Lung (tissue), 12 donors: Measurements from ENCODE around the gene FAM168A. TPM values are rescaled to one million over a fixed set of nuclear protein-coding genes. Genes with fewer than 3 reads are reported as not detected.

ENCODE experiments used
- ATAC-seq: fragments of 200-7000 bp; cut with Tn5 transposase; one replicate; pipeline ENCODE4 v1.9.1; 2020; ENCODE audit warnings: moderate number of reproducible peaks; ENCODE audit not compliant: insufficient read depth, low FRiP score
- DNase-seq, 3 donors: peaks; one replicate each; pipeline ENCODE4 v3.0.0-alpha.2; 2013 to 2017
- H3K27ac ChIP-seq, 2 donors: one replicate each; pipeline ENCODE4 v1.5.1; 2013; ENCODE audit warnings: mild to moderate bottlenecking in 2 of 2, moderate library complexity in 2 of 2, control low read depth in 1 of 2, inconsistent platforms in 1 of 2, low read depth in 1 of 2, low read length in 1 of 2
- H3K27me3 ChIP-seq, 3 donors: one replicate each; pipeline ENCODE4 v1.5.1; 2013; ENCODE audit warnings: low read length in 2 of 3; ENCODE audit not compliant: control insufficient read depth in 3 of 3, insufficient read depth in 3 of 3
- H3K36me3 ChIP-seq, 4 donors: one replicate each; pipeline ENCODE4 v1.5.1; 2013; ENCODE audit warnings: low read length in 4 of 4, mild to moderate bottlenecking in 1 of 4, moderate library complexity in 1 of 4; ENCODE audit not compliant: control insufficient read depth in 4 of 4, insufficient read depth in 4 of 4
- H3K4me1 ChIP-seq, 5 donors: one replicate each; pipeline ENCODE4 v1.5.1; 2013; ENCODE audit warnings: low read length in 5 of 5, mild to moderate bottlenecking in 2 of 5, moderate library complexity in 1 of 5; ENCODE audit not compliant: control insufficient read depth in 5 of 5, insufficient read depth in 5 of 5
- H3K4me3 ChIP-seq: one replicate; pipeline ENCODE4 v1.5.1; 2013; ENCODE audit warnings: mild to moderate bottlenecking, control low read depth, moderate library complexity
- H3K9ac ChIP-seq, 2 donors: one replicate each; pipeline ENCODE4 v1.5.1; 2013; ENCODE audit warnings: low read length in 2 of 2, control low read depth in 1 of 2; ENCODE audit not compliant: insufficient read depth in 1 of 2
- H3K9me3 ChIP-seq, 4 donors: one replicate each; pipeline ENCODE4 v1.5.1; 2013; ENCODE audit warnings: low read length in 3 of 4, mild to moderate bottlenecking in 1 of 4, moderate library complexity in 1 of 4; ENCODE audit not compliant: control insufficient read depth in 4 of 4, insufficient read depth in 3 of 4
- WGBS, 2 donors: extraction: QIAGEN DNeasy Blood & Tissue Kit; methylation state at CpG; one replicate each; pipeline ENCODE4 v1.1.7; 2013; 5-methylcytosine and 5-hydroxymethylcytosine counted together
- polyA plus RNA-seq, 2 donors: library from polyadenylated mRNA; stranded (reverse); fragments of 200-250 nt; gene quantifications; one replicate each; pipeline ENCODE4 v1.2.1, GENCODE V29; 2013
- total RNA-seq, 2 donors: library from RNA; depleted of rRNA in 1 of 2; stranded (reverse); fragments of >200 nt in 1 of 2; gene quantifications; one replicate each; pipeline ENCODE4 v1.2.1, GENCODE V29; 2014 to 2021
- TF ChIP-seq, protein P1 (sequence below): IDR thresholded peaks from 2 replicates; pipeline ENCODE4 v1.5.1; 2012; ENCODE audit warnings: mild to moderate bottlenecking; ENCODE audit errors: control extremely low read depth, extremely low read depth
- donor health status: control.
- donor health status: control.
- donor health status: Bipolar disorder and iron deficiency.
- donor health status: healthy.
- donor health status: DM: yes; HTN: yes; CAD: no.

FAM168A gene
- total and polyA plus RNA-seq, 4 donors, result 6.7 to 25.5 (median 17.1) TPM

GRCh38 chr11:73411031-73411430 lies 186.9 kb downstream of the FAM168A start:
- TF ChIP-seq, protein P1, sequence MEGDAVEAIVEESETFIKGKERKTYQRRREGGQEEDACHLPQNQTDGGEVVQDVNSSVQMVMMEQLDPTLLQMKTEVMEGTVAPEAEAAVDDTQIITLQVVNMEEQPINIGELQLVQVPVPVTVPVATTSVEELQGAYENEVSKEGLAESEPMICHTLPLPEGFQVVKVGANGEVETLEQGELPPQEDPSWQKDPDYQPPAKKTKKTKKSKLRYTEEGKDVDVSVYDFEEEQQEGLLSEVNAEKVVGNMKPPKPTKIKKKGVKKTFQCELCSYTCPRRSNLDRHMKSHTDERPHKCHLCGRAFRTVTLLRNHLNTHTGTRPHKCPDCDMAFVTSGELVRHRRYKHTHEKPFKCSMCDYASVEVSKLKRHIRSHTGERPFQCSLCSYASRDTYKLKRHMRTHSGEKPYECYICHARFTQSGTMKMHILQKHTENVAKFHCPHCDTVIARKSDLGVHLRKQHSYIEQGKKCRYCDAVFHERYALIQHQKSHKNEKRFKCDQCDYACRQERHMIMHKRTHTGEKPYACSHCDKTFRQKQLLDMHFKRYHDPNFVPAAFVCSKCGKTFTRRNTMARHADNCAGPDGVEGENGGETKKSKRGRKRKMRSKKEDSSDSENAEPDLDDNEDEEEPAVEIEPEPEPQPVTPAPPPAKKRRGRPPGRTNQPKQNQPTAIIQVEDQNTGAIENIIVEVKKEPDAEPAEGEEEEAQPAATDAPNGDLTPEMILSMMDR, result no peak
- H3K36me3 ChIP-seq, result peaks cover 6 to 23% (median 17%) of the 10 kb centered on the region in 4 donors
- H3K27me3 ChIP-seq, result no peaks in the 10 kb centered on the region
- no peak overlapping the region for H3K27ac ChIP-seq
- no peak overlapping the region for H3K4me3 ChIP-seq
- DNase-seq, result no peak
- 67 to 89% methylated on average over 2 of the region's 2 CpGs for WGBS, 2 donors
- peaks cover 0 to 9% (median 0%) of the 10 kb centered on the region in 5 donors for H3K4me1 ChIP-seq
- ATAC-seq, result no peak
- H3K9ac ChIP-seq, result no peak overlapping the region
- no peaks in the 10 kb centered on the region for H3K9me3 ChIP-seq

GRCh38 chr11:73410627-73411026 lies 187.3 kb downstream of the FAM168A start:
- TF ChIP-seq, protein P1, result no peak

GRCh38 chr11:73409431-73409830 lies 188.5 kb downstream of the FAM168A start:
- WGBS, 2 donors, result 98 to 99% methylated on average over 8 of the region's 8 CpGs
- ATAC-seq (no peak), DNase-seq (no peak)
- TF ChIP-seq, protein P1, result no peak
- H3K27me3 ChIP-seq, result no peaks in the 10 kb centered on the region
- no peaks in the 10 kb centered on the region for H3K4me1 ChIP-seq
- no peaks in the 10 kb centered on the region for H3K9me3 ChIP-seq
- peaks cover 6 to 28% (median 18%) of the 10 kb centered on the region in 4 donors for H3K36me3 ChIP-seq
- H3K27ac ChIP-seq, result no peak overlapping the region
- no peak overlapping the region for H3K9ac ChIP-seq
- H3K4me3 ChIP-seq, result no peak overlapping the region

More at GRCh38 chr11:73410627-73411026, 187.3 kb downstream of the FAM168A start:
- Histone ChIP-seq H3K4me3 (no peak overlapping the region), H3K4me1 (peaks cover 0 to 6% (median 0%) of the 10 kb centered on the region in 5 donors), H3K36me3 (peaks cover 6 to 23% (median 18%) of the 10 kb centered on the region in 4 donors), H3K27me3 (no peaks in the 10 kb centered on the region), H3K9ac (no peak overlapping the region), H3K9me3 (no peaks in the 10 kb centered on the region), H3K27ac (no peak overlapping the region)
- no peak for ATAC-seq
- no peak for DNase-seq
- 87 to 94% methylated on average over 1 of the region's 1 CpG for WGBS, 2 donors

- Histone ChIP-seq H3K9me3 (no peaks in the 10 kb centered on the region), H3K27ac (no peak overlapping the region), H3K9ac (no peak overlapping the region), H3K4me1 (no peaks in the 10 kb centered on the region), H3K27me3 (no peaks in the 10 kb centered on the region), H3K36me3 (peaks cover 6 to 28% (median 19%) of the 10 kb centered on the region in 4 donors), H3K4me3 (no peak overlapping the region)
- DNase-seq (no peak), ATAC-seq (no peak)
- 91 to 95% methylated on average over 5 of the region's 5 CpGs for WGBS, 2 donors
- TF ChIP-seq, protein P1, result no peak
Observed at GRCh38 chr11:73406619-73407018, 191.3 kb downstream of the FAM168A start.
